ENCODE results near the gene ZNF224. TPM values are rescaled to one million over a fixed set of nuclear protein-coding genes. Genes with fewer than 3 reads are reported as not detected.
A peak's percentile ranks its signal among the peaks of the same experiment; 100 is the strongest.

The ZNF224 gene
- total RNA-seq, 2 donors from 2014 or later, result 19.8 to 21.1 TPM

GRCh38 chr19:44131955-44132354, 37.8 kb downstream of the ZNF224 start:
- H3K9ac ChIP-seq (ENCODE audit: low read depth in 2 of 2, low read length in 2 of 2), result no peak overlapping the region
- H3K27me3 ChIP-seq, result no peaks in the 10 kb centered on the region
- no peaks in the 10 kb centered on the region for H3K9me3 ChIP-seq
- no peaks in the 10 kb centered on the region for H3K4me1 ChIP-seq
- no peak for DNase-seq
- H3K4me3 ChIP-seq, result no peak overlapping the region
- intact Hi-C loops (cut with DNase I), result no loop called here
- H3K36me3 ChIP-seq, result peaks cover 10% of the 10 kb centered on the region
- no peak overlapping the region for H3K27ac ChIP-seq
- no peak for TF ChIP-seq CTCF (IDR thresholded peaks at IDR 0.05)

DNA sequence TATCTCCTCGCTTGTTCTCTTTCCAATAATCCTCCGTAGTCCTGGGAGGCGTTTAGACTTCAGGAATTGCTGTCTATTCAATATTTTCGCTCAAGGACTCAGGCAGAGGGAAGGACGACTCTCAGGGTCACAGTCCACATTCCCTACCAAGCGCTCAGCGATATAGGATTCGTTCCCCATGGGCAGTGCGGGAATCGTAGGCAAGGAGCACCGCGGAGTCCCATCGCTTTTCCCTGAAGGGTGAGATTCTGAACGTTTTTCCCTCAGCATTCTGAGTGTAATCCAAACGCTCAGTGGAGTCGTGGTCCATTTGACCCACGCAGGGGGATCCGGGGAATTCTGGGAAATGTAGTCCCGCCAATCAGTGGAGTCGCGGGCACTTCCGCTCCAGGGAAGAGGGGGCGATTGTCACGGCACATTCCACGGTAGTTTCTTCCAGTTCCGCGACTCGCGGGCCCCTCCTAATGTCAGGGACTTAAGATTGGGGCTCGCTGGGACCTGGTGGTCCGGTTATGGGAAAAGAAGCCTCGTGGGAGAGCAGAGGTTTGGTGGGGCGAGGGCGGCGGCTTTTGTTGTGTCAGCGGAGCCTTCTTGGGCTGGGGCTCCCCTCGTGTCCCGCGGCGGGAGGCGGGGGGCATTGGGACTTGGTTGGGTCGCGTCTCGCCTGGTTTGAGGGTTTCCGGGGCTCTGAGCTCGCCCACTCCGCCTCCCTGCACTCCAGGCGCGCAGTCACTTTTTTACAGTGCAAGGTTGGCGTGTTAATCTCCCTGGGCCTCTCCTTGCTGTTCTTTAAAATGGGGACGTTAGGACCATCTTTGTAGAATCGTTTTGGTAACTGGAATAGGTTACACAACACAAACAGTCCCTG, 47.3 kb downstream of the ZNF224 start, which contains the start of gene ZNF234:
ZNF234 (plus strand) TSS at position 364 of the 868 bp plus-strand sequence. CDS start 3,079 bp downstream, outside the sequence.
- intact Hi-C loops (cut with DNase I), result no loop called here
- no peaks in the 10 kb centered on the region for H3K27me3 ChIP-seq
- no peaks in the 10 kb centered on the region for H3K9me3 ChIP-seq
- DNase-seq, result peak; percentile 91
- TF ChIP-seq CTCF (IDR thresholded peaks at IDR 0.05), result no peak
- H3K4me3 ChIP-seq, result peak within 1 kb of the TSS; percentile 93
- H3K9ac ChIP-seq (ENCODE audit: low read depth in 2 of 2, low read length in 2 of 2), result peak within 1 kb of the TSS; percentile 83 to 92
- no peaks in the 10 kb centered on the region for H3K36me3 ChIP-seq
- H3K27ac ChIP-seq, result peak within 1 kb of the TSS; percentile 65
- H3K4me1 ChIP-seq, result peaks cover 12% of the 10 kb centered on the region

- H3K27me3 ChIP-seq, result no peaks in the 10 kb centered on the region
- H3K9me3 ChIP-seq, result no peaks in the 10 kb centered on the region
- TF ChIP-seq CTCF (IDR thresholded peaks at IDR 0.05), result no peak
- peak; percentile 23 for DNase-seq
- peak overlapping the region; percentile 83 to 92 for H3K9ac ChIP-seq (ENCODE audit: low read depth in 2 of 2, low read length in 2 of 2)
- peaks cover 12% of the 10 kb centered on the region for H3K4me1 ChIP-seq
- intact Hi-C loops (cut with DNase I), result no loop called here
- no peak overlapping the region for H3K27ac ChIP-seq
- H3K36me3 ChIP-seq, result no peaks in the 10 kb centered on the region
- peak overlapping the region; percentile 93 for H3K4me3 ChIP-seq
Measured at GRCh38 chr19:44142059-44142433, 47.9 kb downstream of the ZNF224 start.

DNA sequence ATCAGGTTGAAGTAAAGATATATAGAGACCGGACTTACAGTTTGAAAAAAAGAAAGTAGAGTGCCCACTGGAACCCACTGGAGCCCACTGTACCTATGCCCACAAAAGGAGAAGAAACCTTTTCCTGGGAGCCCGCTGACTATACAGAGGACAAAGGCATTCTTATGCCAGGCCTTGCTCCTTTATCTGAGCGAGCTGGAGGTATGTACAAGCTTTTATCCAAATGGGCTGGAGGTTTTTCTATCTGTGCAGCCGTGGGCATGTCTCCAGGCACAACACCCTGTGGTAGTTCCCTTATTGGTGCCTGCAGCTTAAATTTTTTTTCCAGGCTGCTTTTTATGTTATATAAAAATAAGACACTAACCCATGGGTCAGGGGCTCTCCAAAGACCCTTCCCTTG, 55.6 kb downstream of the ZNF224 start:
- Histone ChIP-seq H3K4me3 (no peak overlapping the region), H3K9me3 (no peaks in the 10 kb centered on the region), H3K27ac (no peak overlapping the region), H3K9ac (ENCODE audit: low read depth in 2 of 2, low read length in 2 of 2) (no peak overlapping the region), H3K27me3 (no peaks in the 10 kb centered on the region), H3K4me1 (no peaks in the 10 kb centered on the region), H3K36me3 (no peaks in the 10 kb centered on the region)
- intact Hi-C loops (cut with DNase I), result no loop called here
- no peak for DNase-seq
- TF ChIP-seq CTCF (IDR thresholded peaks at IDR 0.05), result no peak

GRCh38 chr19:44151491-44151890, 57.3 kb downstream of the ZNF224 start:
- peaks cover 8% of the 10 kb centered on the region for H3K36me3 ChIP-seq
- no peak overlapping the region for H3K27ac ChIP-seq
- TF ChIP-seq CTCF (IDR thresholded peaks at IDR 0.05), result no peak
- no peak overlapping the region for H3K4me3 ChIP-seq
- no peaks in the 10 kb centered on the region for H3K9me3 ChIP-seq
- no peaks in the 10 kb centered on the region for H3K27me3 ChIP-seq
- intact Hi-C loops (cut with DNase I), result no loop called here
- no peak overlapping the region for H3K9ac ChIP-seq (ENCODE audit: low read depth in 2 of 2, low read length in 2 of 2)
- H3K4me1 ChIP-seq, result no peaks in the 10 kb centered on the region
- no peak for DNase-seq

All from colonic mucosa (tissue), 4 donors.